HEK293 (cell line): ENCODE results near the gene ZNF319.
"Not testable (repeated sequence)": the region's sequence is repeated elsewhere in the genome, so short reads cannot be mapped to it uniquely, and the experiment has no call there.

Experiments used
- KLF1 ChIP-seq: fragments of 450-650 bp; formaldehyde crosslinking; IDR thresholded peaks from 2 replicates; pipeline ENCODE4 v1.5.1; 2016; ENCODE audit warnings: missing biosample characterization, missing genetic modification characterization
- ZBTB21 ChIP-seq: fragments of 450-650 bp; formaldehyde crosslinking; IDR thresholded peaks from 2 replicates; pipeline ENCODE4 v1.5.1; 2017; ENCODE audit warnings: missing biosample characterization, missing genetic modification characterization
- ZNF239 ChIP-seq: fragments of 450-650 bp; formaldehyde crosslinking; IDR thresholded peaks from 2 replicates; pipeline ENCODE4 v1.5.1; 2016; ENCODE audit warnings: missing biosample characterization, missing genetic modification characterization
- TF ChIP-seq, protein P1 (sequence below): fragments of 450-650 bp; formaldehyde crosslinking; IDR thresholded peaks from 2 replicates; pipeline ENCODE4 v1.5.1; 2016; ENCODE audit warnings: missing biosample characterization, missing genetic modification characterization
- TF ChIP-seq, protein P2 (sequence below): fragments of 450-650 bp; formaldehyde crosslinking; IDR thresholded peaks from 2 replicates; pipeline ENCODE4 v1.5.1; 2016; ENCODE audit warnings: missing biosample characterization, missing genetic modification characterization
- TF ChIP-seq, protein P3 (sequence below): fragments of 450-650 bp; formaldehyde crosslinking; IDR thresholded peaks from 2 replicates; pipeline ENCODE4 v1.5.1; 2016; ENCODE audit warnings: missing biosample characterization, missing genetic modification characterization

DNA sequence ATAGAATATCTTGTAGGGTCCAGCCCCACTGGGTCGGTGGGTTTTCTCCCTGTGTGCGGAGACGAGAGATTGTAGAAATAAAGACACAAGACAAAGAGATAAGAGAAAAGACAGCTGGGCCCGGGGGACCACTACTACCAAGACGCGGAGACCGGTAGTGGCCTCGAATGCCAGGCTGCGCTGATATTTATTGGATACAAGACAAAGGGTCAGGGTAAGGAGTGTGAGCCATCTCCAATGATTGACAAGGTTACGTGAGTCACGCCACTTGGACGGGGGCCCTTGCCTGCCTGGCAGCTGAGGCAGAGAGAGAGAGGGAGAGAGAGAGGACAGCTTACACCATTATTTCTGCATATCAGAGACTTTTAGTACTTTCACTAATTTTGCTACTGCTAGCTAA is 4.3 kb upstream of the ZNF319 start:
- TF ChIP-seq, protein P1, sequence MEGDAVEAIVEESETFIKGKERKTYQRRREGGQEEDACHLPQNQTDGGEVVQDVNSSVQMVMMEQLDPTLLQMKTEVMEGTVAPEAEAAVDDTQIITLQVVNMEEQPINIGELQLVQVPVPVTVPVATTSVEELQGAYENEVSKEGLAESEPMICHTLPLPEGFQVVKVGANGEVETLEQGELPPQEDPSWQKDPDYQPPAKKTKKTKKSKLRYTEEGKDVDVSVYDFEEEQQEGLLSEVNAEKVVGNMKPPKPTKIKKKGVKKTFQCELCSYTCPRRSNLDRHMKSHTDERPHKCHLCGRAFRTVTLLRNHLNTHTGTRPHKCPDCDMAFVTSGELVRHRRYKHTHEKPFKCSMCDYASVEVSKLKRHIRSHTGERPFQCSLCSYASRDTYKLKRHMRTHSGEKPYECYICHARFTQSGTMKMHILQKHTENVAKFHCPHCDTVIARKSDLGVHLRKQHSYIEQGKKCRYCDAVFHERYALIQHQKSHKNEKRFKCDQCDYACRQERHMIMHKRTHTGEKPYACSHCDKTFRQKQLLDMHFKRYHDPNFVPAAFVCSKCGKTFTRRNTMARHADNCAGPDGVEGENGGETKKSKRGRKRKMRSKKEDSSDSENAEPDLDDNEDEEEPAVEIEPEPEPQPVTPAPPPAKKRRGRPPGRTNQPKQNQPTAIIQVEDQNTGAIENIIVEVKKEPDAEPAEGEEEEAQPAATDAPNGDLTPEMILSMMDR (tag by site-specific recombination), result not testable (repeated sequence)
- not testable (repeated sequence) for TF ChIP-seq ZNF239; ZBTB21; KLF1 (tag by site-specific recombination)
- TF ChIP-seq, protein P2, sequence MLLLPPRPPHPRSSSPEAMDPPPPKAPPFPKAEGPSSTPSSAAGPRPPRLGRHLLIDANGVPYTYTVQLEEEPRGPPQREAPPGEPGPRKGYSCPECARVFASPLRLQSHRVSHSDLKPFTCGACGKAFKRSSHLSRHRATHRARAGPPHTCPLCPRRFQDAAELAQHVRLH (tag by site-specific recombination), result not testable (repeated sequence)
- TF ChIP-seq, protein P3, sequence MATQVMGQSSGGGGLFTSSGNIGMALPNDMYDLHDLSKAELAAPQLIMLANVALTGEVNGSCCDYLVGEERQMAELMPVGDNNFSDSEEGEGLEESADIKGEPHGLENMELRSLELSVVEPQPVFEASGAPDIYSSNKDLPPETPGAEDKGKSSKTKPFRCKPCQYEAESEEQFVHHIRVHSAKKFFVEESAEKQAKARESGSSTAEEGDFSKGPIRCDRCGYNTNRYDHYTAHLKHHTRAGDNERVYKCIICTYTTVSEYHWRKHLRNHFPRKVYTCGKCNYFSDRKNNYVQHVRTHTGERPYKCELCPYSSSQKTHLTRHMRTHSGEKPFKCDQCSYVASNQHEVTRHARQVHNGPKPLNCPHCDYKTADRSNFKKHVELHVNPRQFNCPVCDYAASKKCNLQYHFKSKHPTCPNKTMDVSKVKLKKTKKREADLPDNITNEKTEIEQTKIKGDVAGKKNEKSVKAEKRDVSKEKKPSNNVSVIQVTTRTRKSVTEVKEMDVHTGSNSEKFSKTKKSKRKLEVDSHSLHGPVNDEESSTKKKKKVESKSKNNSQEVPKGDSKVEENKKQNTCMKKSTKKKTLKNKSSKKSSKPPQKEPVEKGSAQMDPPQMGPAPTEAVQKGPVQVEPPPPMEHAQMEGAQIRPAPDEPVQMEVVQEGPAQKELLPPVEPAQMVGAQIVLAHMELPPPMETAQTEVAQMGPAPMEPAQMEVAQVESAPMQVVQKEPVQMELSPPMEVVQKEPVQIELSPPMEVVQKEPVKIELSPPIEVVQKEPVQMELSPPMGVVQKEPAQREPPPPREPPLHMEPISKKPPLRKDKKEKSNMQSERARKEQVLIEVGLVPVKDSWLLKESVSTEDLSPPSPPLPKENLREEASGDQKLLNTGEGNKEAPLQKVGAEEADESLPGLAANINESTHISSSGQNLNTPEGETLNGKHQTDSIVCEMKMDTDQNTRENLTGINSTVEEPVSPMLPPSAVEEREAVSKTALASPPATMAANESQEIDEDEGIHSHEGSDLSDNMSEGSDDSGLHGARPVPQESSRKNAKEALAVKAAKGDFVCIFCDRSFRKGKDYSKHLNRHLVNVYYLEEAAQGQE, result not testable (repeated sequence)
